ENCODE results near the gene CRTC1.

GRCh38 chr19:18710186-18710585 lies 26.7 kb downstream of the CRTC1 start:
- TF ChIP-seq CTCF (IDR thresholded peaks at IDR 0.05): no peak
- no peak for TF ChIP-seq POLR2A (IDR thresholded peaks at IDR 0.05)
